Measurements from ENCODE around the gene ASCL3.
"Not testable (repeated sequence)": the region's sequence is repeated elsewhere in the genome, so short reads cannot be mapped to it uniquely, and the experiment has no call there.

Gene ASCL3, protein sequence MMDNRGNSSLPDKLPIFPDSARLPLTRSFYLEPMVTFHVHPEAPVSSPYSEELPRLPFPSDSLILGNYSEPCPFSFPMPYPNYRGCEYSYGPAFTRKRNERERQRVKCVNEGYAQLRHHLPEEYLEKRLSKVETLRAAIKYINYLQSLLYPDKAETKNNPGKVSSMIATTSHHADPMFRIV

DNA sequence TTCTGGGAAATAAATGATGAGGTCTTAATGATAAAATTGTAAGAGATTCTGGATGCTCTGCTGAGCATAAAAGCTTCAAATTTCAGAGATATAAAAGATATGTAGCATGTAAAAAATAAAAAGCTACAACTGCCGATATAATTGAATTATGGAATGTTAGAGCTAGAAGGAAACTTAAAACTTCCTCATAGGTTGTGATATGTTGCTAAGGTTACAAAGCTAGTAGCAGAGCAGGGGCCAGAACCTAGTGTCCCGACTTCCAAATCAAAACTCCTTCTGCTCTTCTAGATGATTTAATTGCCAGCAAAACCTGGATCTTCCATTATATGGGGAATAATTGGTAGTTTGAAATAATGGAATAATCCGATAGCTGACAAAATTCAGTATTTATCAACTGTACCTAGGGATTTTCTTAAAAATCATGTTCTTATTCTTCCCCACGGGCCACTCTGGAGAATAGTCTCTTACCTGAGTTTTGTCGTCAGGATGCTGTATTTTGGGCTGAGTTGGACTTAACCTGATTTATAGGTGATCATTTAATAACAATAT, at the start of gene ASCL3:
ASCL3 (minus strand) TSS at position 499 of the 549 bp plus-strand sequence. CDS start 4,855 bp downstream, outside the sequence.
- no peak for DNase-seq (ENCODE audit: low read depth)

DNA sequence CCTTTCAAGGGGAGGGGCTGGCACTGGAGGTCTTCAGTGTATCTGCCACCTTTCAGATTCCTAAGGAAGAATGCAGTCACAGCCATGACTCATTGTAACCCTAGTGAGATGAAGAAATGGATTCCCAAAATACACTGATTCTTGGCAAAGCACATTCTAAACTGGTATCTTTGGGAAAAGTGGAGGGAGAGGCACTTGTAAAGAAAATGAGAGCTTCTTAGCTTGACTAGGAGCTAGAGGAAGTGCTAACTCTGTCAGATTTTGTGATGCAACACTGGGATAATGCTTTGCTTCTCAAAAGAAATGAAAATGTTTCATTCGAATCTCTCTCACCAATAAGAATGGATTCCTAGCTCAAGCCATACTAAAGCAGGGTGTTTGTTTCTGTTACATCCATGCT, 46.6 kb upstream of the ASCL3 start:
- no peak for DNase-seq (ENCODE audit: low read depth)

DNA sequence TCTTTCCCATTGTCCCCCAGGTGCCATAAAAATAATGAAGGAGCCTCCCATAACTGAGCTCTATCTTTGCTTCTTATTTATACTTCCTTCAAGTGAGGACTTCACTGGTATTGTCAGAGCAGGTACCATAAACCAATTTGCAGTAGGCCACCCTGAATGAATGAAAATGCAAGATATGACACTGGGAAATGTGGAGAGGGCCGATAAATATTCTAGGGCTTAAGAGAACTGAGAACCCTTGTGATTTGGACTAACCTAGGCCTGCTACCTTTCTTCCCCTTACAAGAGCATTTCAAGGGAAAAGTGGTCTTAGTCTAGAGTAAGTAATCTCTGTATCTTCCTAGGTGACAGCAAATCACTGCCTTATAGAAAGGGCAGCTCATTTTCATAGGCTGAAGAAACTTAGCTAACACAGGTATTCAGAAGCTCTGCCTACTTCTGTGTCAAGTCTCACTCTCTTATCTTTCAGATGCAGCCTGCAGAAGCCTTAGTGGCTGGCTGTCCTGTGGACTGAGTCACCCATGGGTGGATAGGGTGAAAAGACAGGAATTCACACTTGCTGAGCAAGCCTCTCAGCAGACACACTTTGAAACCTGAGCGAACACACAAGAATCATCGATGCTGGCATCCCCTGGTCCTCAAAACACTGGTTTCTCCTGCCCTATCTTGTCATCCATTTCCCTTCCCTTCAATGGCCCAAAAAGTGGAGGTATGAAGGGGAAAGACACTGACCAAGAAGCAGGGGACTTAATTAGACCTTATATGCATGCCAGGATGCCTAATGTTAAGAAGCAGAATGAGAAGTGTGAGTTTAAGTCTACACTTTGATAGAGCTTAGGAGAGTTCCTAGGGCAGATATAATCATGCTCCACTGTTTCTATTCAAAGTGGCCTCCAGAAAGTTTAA, 45.8 kb upstream of the ASCL3 start:
- DNase-seq (ENCODE audit: low read depth) = no peak

DNA sequence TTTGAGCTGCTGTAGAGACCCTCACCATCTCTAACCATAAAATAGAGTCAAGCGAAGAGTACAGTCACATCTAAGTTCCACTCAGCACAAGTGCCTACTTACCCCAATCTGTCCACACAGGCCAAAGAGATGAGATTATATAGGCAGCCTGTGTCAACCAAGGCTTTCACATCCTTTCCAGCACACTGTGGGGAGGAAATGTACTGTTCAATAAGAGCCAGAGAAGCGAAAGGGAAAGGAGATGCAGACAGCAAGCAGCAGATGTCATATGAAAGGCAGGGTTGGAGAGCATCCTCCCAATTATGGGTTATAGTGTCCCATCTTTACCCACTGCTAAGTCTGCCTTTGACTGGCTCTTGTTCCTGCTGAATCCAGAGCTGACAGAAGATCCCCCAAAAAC, 44.6 kb upstream of the ASCL3 start:
- DNase-seq (ENCODE audit: low read depth) = no peak

DNA sequence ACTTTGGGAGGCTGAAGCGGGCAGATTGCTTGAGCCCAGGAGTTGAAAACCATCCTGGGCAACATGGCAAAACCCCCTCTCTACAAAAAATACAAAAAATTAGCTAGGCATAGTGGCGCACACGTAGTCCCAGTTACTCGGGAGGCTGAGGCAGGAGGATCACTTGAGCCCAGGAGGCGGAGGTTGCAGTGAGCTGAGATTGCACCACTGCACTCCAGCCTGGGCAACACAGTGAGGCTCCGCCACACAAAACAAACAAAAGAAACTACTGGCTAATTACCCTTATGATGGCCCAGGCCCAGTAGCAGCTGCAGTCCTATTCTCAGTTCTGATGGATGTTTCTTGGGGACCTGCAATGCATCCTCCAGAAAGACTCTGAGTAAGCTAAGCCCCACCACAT, 44.0 kb upstream of the ASCL3 start:
- not testable (repeated sequence) for DNase-seq (ENCODE audit: low read depth)

DNA sequence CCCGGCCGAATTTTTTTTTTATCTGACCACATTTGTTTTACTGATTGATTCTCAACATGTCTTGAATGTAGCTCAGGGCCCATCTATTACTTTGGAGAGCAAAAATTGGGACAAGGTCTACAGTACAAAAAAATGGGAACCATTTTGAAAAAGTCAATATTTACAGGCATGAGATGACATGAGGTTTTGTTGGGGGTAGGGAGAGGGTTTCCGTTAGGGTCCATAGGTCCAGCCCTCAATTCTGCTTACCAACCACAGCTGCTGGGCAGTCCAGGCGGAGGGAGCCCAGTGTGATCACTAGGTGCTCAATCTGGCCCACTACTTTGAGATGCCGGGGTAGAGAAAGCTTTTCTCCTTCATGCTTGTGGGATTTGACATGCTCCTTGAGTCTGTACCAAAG, 42.6 kb upstream of the ASCL3 start:
- DNase-seq (ENCODE audit: low read depth) = no peak

DNA sequence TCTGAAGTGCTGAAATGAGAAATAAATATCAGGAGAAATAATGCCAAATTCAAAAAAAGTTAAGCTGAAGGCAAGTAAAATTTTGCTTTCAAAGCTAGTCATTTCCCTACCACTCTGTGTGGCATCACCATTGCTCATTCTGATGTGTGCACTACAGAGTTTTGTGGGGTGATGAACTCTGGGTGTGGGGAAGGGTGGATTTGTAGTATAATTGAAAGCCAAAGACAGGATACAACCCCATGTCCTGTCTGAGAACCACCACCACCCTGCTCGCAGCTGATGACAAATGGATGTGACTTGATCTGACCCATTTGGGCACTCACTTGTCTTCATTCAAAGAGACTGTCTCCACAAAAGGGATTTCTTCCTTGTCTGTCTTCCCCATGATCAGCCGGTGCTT, 40.7 kb upstream of the ASCL3 start:
- no peak for DNase-seq (ENCODE audit: low read depth)

DNA sequence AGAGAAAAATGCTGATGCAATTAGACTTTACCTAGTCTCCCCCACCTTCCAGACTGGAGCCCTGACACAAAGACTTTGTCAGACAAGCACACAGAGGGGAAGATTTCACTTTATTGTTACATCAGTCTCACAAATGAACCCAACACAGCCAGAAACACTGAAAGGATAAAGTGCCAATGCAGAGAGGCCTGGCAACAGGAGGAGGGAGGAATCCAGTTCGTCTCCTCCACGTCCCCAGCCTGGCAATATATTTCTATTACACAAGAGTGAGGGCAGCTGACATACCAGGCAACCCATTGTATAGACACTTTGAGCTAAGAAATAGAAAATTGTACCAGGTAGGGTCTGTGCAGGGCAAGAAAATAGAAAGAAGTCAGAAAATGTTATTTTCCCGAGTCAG, 37.7 kb upstream of the ASCL3 start:
- DNase-seq (ENCODE audit: low read depth) = no peak

DNA sequence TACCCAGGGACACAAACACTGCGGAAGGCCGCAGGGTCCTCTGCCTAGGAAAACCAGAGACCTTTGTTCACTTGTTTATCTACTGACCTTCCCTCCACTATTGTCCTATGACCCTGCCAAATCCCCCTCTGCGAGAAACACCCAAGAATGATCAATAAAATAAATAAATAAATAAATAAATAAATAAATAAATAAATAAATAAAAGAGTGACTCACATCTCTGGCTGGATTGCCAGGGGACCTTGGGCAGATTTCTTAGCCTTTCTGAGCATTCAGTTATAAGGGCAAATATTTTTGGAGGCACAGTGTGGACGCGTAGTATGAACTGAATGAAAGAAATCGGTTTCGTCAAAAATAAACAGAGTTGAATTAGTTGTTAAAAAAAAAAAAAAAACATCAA, 36.5 kb upstream of the ASCL3 start:
- not testable (repeated sequence) for DNase-seq (ENCODE audit: low read depth)

DNA sequence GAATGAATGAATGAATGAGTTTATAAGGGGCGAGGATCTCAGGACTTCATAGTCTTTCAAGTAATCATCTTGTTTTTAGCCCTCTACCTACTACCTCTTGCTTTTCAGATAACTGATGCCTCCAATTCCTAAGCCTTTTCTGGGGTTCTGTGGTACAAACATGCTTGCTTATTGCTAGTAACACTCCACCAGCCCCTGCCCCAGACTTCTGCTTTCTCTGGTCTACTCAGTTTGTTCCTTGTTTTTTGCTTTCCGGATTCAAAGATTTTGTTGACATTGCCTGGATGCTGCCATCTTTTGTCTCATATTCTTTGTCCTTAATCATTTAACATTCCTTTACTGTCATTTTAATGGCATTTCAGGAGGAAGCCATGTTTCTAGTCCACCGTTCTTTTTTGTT, 30.3 kb upstream of the ASCL3 start:
- no peak for DNase-seq (ENCODE audit: low read depth)

DNA sequence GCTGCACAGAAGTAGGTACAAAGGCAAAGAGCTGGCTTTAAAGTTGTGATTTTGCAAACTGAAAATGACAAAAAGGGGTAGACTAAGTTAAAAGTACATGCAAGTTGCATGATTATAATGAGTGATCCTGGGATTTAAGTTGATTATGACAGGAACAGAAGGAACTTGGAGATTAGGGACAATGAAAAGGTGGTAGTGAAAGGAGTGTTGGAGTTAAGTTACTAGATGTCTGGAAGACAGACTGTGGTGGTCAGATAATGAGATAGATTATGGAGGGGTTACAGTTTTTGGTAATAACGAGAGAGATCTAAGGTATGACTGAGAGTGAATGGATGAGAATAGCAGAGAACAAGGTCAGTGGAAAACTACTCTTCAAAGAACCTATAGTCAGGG, 29.1 kb upstream of the ASCL3 start:
- DNase-seq (ENCODE audit: low read depth) = no peak

DNA sequence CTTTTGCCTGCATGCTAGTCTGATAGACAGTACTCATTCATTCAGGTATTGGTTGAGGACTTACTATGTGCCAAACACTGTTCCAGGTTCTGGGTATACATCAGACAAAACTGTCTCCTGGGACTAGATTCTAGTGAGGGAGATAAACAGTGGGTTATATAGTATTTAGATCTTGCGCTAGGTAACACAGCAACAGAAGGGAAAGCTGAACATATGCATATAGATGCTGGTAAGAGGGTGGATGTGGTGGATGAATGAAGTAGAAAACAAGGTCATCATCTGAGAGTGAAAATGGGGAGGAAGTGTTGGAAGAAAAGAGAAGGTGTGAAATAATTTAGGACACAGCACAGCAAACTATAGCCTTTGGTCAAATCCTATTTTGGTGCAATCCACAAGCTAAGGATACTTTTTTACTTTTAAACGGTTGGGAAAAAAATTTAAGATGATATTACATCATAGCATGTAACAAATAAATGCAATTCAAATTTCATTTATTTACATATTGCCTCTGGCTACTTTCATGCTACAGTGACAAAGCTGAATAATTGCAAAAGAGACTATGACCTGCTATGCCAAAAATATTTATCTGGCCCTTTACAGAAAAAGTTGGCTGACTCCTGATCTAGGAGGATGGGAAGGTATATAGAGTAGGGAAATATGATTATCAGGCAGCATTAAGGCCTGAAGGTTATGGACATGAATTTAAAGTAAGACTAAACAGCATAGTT, 28.5 kb upstream of the ASCL3 start:
- no peak for DNase-seq (ENCODE audit: low read depth)

DNA sequence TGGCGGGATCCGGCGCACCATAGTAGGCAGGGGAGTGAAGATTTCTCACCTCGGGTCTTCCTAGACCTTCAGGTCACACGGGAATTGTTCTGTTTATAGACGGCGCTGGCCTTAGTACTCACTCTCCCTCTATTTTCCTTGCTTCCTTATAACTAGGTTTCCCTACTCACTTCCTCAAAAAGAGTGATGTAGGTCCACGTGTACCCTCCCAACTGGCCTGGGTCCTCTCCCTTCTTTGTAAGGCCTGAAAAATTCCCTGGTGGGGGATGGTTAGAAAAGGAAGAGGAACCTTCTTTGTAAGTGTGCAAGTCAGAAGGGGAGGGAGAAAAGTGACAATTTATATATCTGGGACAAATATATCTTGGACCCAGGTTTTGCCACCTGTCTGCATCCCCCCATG, 24.4 kb upstream of the ASCL3 start:
- no peak for DNase-seq (ENCODE audit: low read depth)

DNA sequence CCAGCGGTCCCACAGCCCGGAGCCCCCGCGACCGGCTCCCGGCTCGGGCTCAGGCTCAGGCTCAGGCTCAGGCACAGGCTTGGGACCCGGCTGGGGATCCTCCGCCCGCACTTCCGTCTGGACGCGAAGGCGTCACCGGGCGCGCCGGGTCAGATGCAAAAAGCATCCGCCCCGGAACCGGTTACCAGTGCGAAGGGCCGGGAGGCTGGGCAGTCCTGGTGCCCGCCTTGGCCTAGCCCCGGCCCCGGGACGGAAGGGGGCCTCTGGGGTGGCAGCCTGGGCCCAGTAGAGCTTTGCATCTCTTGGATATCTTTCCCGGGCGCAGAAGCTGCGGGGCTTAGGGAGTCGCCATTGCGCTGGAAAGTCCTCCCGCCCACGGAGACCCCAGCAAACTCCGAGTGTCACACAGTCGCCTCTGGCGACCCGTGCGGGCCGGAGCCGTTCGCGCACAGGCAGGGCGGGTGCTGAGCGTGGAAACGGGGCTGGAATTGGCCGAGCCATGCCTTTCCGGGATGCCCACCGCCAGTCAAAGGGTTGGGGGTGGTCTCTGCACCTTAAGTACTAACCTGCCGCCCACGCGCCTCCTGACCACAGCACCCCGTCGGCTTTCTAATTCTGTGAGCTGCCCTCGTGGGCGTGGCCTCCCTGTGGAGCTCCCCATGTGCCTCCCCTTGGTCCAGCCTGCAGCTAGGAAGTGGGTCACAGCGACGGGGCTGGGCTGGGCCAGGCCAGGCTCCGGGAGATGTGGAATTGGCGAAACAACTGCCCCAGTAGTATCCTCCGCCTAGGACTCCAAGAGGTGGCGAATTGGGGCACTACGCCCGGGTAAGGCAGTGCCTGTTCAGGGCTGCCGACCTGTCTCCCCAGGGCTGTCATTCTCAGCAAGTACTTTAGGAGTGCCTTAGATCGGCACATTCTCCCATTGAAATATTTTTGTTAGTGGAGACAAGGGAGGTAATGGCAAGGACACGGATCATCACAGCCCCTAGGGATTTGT, 21.8 kb upstream of the ASCL3 start, which contains the start of gene TMEM9B:
TMEM9B (minus strand) TSS at position 119 of the 997 bp plus-strand sequence. CDS start 129 bp downstream, outside the sequence.
- DNase-seq (ENCODE audit: low read depth) = peak; percentile 79

DNA sequence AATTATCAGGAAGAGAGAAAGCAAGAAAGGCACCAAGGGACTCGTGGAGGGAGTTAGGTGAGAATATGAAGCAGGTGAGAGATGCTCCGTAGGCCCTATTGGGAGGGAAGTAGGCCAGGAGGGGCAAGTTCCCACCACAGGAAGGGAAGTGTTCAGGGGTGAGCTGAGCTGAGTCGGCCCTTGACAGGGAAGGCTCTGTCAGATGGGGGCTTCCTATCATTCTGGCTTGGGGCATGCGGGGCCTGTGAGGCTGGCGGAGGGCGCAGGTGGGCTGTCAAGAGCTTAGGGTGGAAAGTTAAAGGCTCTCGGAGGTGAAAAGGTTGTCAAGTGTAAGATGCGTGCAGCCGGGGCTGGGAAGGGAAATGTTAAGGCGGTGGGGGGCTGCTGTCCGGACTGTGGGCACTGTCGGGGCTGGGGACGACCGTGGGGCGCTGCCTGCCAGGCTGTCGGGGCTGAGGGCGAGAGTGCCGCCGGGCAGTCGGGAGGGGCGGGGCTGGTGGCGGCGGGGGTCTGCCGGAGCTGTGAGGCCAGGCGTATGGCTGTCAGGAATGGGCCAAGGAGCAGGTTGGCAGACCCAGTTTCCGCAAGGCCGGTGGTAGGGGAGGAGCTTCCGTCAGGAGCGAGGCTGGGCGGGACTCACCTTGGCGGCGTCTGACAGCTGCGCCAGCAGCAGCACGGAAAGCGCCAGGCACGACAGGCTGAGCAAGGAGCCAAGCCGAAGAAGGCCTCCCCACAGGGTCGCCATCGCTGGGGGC, 20.9 kb upstream of the ASCL3 start:
- peak; percentile 61 for DNase-seq (ENCODE audit: low read depth)

DNA sequence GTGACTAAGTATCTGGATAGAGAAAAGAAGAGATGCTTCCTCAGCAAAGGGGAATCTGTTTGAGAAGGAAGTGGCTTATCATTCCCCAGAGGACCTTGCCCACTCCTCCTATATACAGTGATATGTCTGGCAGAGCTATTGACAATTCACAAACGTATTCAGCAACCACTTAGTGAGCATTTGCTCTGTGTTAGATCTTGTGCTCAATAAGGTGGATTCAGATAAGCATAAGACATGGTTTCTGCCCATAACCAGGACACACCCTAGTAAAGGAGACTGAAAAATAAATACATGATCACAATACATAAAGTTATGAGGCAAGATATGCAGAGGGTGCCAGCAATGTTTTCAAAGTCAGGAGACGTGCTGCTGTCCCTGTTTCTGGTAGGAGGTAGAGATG, 20.0 kb upstream of the ASCL3 start:
- DNase-seq (ENCODE audit: low read depth) = no peak

DNA sequence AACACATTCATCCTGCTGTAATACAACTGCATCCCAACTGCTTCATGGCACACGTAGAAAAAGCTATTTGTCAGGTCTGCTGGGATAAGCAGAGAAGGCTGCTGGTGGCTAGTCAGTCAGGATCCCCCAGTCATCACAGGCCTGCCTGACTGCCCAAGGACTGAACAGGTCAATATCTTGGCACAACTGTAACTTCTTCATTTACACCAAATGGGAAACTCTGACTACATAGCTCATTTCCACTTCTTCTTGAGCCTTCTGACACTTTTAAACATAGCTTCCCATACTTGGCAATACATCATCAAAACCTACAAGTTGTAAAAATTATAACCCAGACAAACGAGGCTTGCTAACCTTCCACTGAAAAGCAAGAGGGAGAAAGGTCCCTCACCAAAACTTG, 18.6 kb upstream of the ASCL3 start:
- DNase-seq (ENCODE audit: low read depth) = no peak

DNA sequence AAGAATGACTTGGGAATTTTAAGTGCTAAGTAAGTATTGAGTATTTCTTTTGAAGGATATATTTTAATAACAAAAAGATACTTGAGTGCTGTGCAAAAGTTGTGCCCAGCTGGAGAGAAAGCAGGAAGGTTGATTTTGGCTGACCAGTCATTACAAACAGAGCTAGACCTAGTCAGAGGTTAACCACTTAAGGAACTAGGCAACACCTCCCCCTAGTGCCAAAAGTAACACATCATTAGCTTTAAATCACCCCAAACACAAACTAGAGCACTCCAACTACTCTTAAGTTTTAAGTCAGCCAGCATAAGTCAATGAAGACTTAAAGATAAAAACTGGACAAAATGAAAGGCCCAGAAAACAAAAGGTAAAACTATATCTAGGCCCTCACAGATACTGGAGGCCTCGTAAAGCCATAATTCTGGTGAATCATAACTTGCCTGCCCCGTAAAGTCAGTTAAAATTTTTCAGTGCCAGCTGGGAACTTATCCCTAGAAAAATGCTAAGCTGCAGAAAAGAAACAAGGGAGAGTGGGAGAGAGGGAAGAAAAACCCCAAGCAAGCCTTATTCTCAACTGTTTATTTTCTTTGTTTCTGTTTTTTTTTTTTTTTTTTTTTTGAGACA, 16.8 kb upstream of the ASCL3 start:
- no peak for DNase-seq (ENCODE audit: low read depth)

DNA sequence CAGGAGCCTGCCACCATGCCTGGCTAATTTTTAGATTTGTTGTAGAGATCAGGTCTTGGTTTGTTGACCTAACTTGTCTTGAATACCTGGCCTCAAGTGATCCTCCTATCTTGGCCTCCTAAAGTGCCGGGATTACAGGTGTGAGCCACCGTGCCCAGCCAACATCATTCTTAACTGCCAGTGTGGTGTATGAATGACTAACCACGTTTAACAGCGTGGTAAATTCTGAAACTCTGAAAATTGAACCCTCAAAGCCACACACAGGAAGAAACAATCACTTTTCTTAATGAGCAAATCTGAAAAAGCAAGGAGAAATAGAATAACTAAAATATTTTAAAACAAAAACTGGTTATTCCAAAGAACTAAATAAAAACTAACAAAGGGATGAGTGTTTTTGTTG, 14.0 kb upstream of the ASCL3 start:
- no peak for DNase-seq (ENCODE audit: low read depth)

DNA sequence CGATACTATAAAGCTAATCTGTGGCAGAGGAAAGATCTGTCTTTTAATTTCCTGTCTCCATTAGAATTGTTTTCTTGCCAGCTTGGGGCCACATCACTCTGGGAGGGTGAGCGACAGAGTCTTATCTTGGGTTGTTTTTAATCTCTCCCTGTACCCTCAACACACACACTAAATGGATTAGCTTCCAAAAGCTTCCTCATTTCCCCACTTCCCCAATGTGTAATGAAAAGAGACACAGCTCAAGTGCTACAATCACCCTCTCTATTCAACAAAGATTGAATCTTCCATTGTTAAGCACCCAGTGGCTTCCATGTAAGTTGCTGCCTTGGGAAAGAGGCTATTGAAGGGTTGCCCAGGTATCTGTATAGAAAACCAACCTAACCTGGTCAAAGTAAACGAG, 6.1 kb upstream of the ASCL3 start:
- DNase-seq (ENCODE audit: low read depth) = no peak
